Body of pancreas (tissue), 4 donors: ENCODE results near the gene PHF12.

Experiments used
- CTCF ChIP-seq, 7 experiments: fragments of 450-650 bp in 4 of 7; fragments of 200-600 bp in 3 of 7; sonication (generic) in 3 of 7; IDR thresholded peaks; one replicate each; pipeline ENCODE4 v1.5.1; 2016 to 2019; ENCODE audit warnings: antibody characterized with exemption in 7 of 7
- POLR2A ChIP-seq, 3 donors: fragments of 450-650 bp; IDR thresholded peaks; one replicate each; pipeline ENCODE4 v1.6.1; 2016; ENCODE audit warnings: antibody characterized with exemption in 3 of 3, mild to moderate bottlenecking in 2 of 3

GRCh38 chr17:28960256-28961061 is 9.1 kb upstream of the PHF12 start:
- no peak for TF ChIP-seq CTCF (IDR thresholded peaks at IDR 0.05)
- no peak for TF ChIP-seq POLR2A (IDR thresholded peaks at IDR 0.05)
